HG02970 (cell line): ENCODE data around the gene TMEM178B.
"Not testable (repeated sequence)": the region's sequence is repeated elsewhere in the genome, so short reads cannot be mapped to it uniquely, and the experiment has no call there.

Experiments used
- ATAC-seq: cut with Tn5 transposase; IDR thresholded peaks from one replicate; pipeline ENCODE4 v1.9.1; 2021; ENCODE audit warnings: mild to moderate bottlenecking, moderate library complexity, moderate number of reproducible peaks; ENCODE audit not compliant: unreplicated experiment, low FRiP score

The TMEM178B gene

GRCh38 chr7:141294143-141294829 is 220.4 kb downstream of the TMEM178B start:
- ATAC-seq, result no peak

GRCh38 chr7:141295367-141295895 is 221.6 kb downstream of the TMEM178B start:
- ATAC-seq, result no peak

GRCh38 chr7:141300816-141301215 is 227.0 kb downstream of the TMEM178B start:
- no peak for ATAC-seq

GRCh38 chr7:141301544-141301943 is 227.7 kb downstream of the TMEM178B start:
- no peak for ATAC-seq

- ATAC-seq, result no peak
Observed at GRCh38 chr7:141302617-141303016, 228.8 kb downstream of the TMEM178B start.

- no peak for ATAC-seq
Observed at GRCh38 chr7:141304291-141304690, 230.4 kb downstream of the TMEM178B start.

GRCh38 chr7:141306081-141306480 is 232.2 kb downstream of the TMEM178B start:
- ATAC-seq, result no peak

- no peak for ATAC-seq
Observed at GRCh38 chr7:141312395-141312794, 238.5 kb downstream of the TMEM178B start.

- ATAC-seq, result no peak
Observed at GRCh38 chr7:141312828-141313521, 239.1 kb downstream of the TMEM178B start.

- no peak for ATAC-seq
Observed at GRCh38 chr7:141313896-141314295, 240.0 kb downstream of the TMEM178B start.

- no peak for ATAC-seq
Observed at GRCh38 chr7:141317033-141317585, 243.2 kb downstream of the TMEM178B start.

GRCh38 chr7:141320287-141320686 is 246.4 kb downstream of the TMEM178B start:
- no peak for ATAC-seq

GRCh38 chr7:141322383-141322782 is 248.5 kb downstream of the TMEM178B start:
- ATAC-seq, result no peak

- no peak for ATAC-seq
Observed at GRCh38 chr7:141323826-141324225, 250.0 kb downstream of the TMEM178B start.

- no peak for ATAC-seq
Observed at GRCh38 chr7:141324870-141325269, 251.0 kb downstream of the TMEM178B start.

- no peak for ATAC-seq
Observed at GRCh38 chr7:141325275-141325674, 251.4 kb downstream of the TMEM178B start.

GRCh38 chr7:141328290-141328689 is 254.4 kb downstream of the TMEM178B start:
- no peak for ATAC-seq

- not testable (repeated sequence) for ATAC-seq
Observed at GRCh38 chr7:141330285-141330684, 256.4 kb downstream of the TMEM178B start.

- no peak for ATAC-seq
Observed at GRCh38 chr7:141333459-141333858, 259.6 kb downstream of the TMEM178B start.

- no peak for ATAC-seq
Observed at GRCh38 chr7:141335164-141335563, 261.3 kb downstream of the TMEM178B start.

- no peak for ATAC-seq
Observed at GRCh38 chr7:141339603-141340002, 265.7 kb downstream of the TMEM178B start.
